Raji (cell line): ENCODE results near the gene RDX.

Experiments
- POLR2A ChIP-seq: IDR thresholded peaks from 2 replicates; pipeline ENCODE4 v1.6.1; 2011; ENCODE audit warnings: low read depth, low read length, control low read depth; ENCODE audit not compliant: insufficient read depth

RDX gene

DNA sequence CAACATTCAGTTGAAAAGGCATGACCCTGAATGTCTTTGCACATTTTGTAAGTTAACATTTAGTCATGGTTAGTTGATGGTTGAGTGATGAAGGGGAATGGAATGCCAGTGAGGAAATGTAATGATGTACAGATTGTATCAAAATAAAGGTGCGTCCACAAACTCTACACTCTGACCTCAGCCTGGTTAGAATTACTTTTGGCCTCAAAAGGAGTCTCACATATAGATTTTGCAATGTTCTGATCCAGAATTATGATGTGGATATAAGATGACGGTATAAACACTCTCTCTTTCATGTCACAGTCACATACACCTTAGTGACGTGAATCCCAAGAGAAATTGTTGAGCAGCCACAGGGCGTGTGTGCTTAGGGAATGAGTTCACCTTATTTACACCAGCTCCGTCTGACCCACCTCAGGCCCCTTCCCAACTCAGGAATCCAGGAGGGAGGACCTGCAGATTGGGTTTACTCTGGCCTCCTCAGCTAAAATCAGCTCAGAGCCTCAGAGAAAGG lies 100.1 kb downstream of the RDX start:
- no peak for TF ChIP-seq POLR2A

DNA sequence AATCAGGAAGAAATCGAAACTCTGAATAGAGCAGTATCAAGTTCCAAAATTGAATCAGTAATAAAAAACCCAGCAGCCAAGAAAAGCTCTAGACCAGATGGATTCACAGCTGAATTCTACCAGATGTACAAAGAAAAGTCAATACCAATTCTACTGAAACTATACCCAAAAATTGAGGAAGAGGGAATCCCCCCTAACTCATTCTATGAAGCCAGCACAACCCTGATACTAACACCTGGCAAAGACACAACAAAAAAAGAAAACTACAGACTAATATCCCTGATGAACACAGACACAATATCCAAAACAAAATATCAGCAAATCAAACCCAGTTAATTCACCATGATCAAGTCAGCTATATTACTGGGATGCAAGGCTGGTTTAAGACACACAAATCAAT lies 105.5 kb downstream of the RDX start:
- TF ChIP-seq POLR2A, result no peak

DNA sequence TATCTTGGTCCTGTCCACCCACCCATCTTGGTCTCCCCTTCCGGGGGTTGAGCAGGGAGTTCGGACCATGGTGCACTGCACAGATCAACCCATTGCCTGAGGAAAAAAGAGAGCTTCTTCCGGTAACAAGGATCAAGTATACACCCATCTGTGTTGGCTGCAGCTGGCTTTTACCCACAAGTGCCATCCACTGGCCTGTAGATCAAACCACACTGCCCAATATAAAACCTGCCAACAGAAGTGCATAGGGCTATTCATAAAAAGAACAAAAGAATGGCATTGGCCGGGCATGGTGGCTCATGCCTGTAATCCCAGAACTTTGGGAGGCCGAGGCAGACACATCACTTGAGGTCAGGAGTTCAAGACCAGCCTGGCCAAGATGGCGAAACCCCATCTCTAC lies 108.7 kb downstream of the RDX start:
- no peak for TF ChIP-seq POLR2A

DNA sequence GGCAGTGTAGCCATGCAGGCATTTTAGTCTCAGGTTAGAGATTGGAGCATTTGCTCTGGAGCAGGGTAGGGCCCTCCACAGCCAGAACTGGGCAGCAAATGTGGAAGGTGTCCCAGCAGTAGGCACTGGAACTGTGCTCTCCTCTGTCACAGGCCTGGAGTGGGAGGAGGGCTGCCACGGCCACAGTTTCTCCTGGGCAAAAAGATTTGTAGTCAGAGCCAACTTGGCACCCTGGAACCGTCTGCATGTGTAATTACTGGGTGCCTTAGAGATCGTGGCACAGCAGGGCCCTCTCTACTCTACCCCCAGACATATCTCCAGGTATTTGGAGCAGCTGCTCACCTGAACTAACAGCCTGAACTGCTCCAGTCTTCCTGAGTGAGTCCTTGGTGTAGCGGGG lies 109.5 kb downstream of the RDX start:
- TF ChIP-seq POLR2A, result no peak

DNA sequence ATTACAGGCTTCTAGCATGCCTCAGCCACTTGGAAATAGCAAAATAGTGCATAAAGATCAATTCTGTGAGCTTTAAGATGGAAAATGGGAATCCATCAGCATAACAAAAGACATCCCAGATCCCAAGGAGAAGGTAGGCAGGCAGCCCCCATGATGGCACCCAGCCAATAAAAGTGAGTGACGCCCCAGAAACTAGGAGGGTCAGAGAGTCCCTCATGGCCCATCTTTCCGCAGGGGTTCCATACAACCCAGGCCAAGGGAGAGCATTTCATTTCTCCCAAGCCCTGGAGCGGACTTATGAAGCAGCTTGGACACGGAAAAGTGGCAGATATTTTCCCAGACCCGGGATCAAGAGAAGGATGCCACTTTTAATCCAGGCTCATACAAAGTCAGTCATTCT lies 110.0 kb downstream of the RDX start:
- no peak for TF ChIP-seq POLR2A

DNA sequence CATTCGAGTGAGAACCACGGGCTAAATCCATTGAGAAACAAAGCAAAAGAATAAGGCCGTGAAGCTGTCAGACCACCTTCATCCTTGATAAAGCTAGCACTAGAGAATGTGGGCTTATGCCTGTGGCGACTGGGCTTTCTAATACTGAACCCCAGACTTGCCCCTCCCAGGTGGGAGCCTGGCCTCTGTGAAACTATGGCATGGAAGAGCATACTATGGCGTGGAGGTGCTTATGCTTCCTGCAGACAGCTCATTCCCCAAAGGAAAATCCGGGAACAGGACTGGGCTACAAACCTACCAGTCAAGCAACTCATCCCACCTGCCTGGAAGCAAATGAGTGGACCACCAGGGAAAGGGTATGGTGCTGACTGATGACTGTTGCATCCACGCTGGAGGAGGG lies 110.8 kb downstream of the RDX start:
- no peak for TF ChIP-seq POLR2A

DNA sequence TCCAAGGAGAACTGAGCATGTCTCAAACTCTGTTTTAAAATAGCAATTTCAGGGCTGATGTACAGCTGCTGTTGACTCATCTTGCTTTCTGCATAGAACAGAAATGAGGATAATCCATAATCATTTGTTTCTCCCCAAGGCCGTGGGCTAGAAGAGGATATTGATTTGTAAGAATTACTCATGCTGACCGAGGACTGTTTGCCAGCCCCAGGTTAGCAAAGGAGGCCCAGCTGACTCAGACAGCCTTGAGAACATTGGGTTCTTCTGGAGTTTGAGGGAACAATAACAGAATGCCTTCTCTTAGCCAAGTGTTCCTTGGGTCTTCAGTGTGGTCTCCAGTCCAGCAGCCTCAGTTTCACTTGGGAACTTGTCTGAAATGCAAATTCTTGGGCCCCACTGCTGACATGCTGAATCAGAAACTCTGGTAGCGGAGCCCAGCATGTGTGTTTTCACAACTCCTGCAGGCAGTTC lies 111.3 kb downstream of the RDX start:
- no peak for TF ChIP-seq POLR2A

DNA sequence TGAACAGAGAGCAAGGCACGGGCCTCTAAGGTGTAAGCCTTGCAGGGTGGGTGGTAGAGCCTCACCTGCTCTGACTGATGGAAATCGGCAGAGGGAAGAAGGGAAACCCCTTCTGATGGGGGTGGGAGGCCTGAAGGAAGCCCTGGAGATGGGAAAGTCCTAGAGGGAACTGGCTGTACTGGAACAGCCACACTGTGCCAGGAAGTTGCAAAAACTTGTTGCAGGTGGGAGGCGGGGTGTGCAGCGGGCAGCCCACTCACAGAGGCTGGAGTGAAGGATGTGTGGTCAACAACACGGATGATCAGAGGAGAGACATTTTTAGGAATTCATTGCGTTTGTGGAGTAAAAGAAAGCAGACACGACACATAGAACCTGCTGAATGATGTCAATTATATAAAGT lies 112.0 kb downstream of the RDX start:
- no peak for TF ChIP-seq POLR2A

DNA sequence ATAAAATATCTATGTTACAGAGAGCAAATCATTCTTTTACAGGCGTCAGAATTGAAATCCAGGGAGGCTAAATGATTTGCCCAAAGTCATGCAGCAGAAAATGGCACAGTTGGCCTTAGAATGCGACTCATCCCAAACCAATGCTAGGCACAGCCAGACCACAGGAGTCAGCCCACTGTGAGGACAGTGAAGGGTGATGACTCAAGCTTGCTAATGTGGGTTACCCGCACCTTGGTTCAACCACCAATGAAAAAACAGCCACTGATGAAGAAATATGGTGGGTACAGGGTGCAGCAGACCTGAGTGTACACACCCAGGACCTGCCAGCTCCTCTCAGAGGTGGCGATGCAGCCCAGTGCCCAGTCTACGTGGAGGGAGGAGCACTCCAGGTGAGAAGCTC lies 113.5 kb downstream of the RDX start:
- no peak for TF ChIP-seq POLR2A

DNA sequence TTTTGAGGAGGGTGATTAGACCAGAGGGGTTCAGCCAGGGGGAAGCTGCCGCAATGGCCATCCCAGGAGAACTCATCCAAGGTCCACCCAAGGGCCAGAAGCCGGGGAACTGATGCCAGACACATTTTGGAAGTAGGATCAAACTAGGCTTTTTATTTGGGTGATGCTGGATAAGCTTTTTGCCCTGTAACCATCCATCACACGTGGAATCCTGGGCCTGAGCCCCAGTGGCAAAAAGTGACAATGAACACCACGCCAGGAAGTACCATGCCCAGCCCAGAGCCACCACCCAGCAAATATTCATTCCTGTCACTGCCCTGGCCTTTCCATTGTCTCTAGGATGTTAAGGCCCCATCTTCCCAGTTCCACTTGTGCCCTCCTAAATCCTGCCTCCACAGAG lies 117.3 kb downstream of the RDX start:
- TF ChIP-seq POLR2A, result no peak

DNA sequence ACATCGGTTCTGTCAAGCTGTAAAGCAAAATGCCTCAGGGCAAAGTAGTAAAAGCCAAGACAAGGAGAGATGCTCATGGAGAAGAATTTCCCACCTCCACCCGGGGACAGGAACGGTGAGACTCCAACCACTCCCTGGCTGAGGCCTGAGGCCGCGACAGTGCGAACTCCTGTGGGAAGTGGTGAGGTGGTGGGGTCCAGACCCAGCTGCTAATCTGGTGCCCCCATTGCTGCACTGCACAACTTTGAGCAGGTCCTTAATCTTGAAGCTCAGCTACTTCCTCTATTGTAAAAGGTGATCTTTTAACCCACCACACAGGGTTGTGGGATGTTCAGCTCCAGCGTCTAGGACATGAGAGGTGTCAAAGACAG lies 119.3 kb downstream of the RDX start:
- no peak for TF ChIP-seq POLR2A

DNA sequence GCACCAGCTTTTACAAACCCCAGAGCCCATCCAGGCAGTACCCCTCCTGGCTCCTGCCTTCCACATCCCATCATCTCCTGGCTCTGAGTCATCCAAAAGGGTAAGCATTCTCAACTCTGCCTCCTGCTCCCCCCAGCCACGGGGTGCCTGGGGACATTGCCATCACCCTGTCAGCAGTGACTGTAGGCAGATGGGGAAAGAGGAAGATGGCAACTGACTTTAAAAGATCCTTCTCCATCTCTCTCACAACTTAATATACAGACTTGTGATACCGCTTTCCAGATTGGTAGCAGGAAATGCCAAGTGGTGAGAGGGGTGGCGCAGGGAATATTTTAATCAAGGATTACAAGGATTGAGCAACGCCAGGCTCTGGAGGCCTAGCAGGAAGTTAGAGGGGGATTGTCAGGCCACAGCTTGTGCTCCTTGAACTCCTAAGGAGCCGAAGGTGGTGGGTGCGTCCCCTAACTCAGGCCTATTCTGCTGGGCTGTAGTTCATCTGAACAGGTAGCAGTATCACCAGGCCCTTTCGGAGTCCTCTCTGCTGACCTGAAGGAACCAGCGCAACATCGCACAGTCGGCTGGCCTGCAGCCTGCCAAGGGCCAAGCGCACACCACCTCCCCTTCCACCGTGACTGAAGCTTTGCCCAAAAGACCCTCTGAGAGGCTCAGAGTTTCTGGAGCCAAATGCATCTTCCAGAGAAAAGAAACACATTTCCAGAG lies 119.9 kb downstream of the RDX start:
- TF ChIP-seq POLR2A, result no peak

DNA sequence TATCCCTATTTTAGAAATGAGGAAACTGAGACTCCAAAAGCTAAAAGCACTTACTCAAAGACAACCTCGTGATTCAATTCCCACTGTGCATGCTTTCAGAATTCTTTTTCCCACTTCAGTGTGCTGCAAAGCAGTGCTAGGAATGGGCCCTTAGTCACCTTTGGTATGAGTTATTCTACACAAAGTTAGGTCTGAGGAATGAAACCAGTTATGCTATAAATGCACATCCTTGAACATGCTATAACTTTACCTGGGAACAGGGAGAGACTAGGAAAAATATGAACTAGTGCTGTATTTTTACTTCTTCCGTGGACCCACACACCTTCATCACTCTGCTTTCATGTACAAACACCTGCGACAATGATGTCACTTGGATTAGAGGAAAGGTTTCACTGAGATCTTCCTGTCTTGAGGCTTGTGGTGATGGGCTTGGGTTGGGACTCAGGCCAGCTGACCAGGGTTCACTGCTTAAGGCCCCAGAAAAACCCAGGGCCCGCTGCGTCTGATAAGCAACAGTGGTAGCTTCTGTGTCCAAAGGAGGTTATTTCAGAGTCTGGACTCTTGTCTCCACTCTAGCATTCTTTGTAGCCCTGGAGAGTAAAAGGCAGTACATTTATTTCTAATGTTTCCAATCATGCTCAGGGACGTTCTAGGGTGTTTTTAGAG lies 121.6 kb downstream of the RDX start:
- no peak for TF ChIP-seq POLR2A

DNA sequence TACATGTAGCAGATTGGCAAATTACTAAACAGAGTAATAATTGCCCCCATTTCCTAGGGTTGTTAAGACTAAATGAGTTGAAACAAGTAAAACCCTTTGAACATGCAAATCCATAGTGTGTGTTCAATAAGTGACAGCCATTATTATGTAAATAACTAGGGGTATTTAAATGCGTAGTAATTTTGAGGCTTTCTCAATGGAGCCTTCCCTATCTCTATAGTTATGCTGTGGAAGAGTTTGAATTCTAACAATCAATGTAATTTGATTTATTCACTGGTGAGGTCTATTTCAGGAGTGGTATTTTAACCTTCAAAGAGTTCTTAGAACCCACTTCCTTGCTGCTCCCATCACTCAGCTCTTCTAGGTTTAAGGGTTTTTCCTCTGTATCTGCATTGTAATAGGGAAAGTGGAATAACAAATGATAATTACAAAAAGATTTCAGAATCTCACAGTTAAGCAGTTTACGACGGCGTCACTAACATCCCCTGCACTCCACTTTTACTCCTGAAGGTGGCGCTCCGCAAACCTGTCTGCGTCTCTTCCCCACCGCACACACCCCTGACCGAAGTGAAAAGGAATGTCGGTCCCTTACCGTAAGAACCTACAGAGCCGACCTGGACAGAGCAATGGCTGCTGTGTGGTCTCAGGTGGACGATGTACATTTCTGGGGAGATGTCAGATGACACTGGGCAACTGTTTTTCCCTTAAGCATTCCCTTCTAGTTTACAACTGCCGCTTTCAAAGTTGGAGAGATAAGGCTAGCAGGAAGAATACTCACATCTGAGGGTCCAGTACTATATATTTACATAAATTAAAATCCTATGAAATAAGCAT lies 122.4 kb downstream of the RDX start:
- no peak for TF ChIP-seq POLR2A

DNA sequence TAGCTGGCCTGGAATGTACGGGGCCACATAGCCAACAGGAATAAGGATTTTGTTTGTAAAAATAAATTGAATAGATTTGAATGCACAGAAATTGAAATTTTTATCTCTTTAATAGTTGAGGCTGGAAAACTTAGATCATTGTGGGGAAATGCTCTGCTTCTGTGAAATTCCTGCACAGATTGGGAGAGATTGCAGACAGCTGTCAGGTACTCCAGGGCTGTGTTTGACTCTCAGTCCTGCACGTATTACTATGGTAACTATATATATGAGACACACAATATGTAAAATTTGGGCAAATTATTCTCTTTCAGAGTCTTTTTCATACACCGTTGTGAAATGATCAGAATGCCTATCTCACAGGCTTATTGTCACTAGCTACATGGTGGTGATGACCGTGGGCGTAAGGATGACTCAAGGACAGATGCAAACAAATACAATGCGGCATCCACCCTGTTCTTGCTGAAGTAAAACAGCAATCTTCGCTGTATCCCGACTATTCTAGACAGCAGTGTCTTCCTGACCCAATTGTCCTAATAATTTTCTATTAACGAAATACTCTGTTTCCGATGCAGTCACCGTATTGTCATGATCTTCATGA lies 123.8 kb downstream of the RDX start:
- TF ChIP-seq POLR2A, result no peak
